SHP77 (cell line): Measurements from ENCODE around the gene TRAF2.
A peak's percentile ranks its signal among the peaks of the same experiment; 100 is the strongest.

Experiments
- DNase-seq, 2 experiments: peaks; one replicate each; lab custom pipeline; 2025; lab: John Stamatoyannopoulos, UW

Gene TRAF2

DNA sequence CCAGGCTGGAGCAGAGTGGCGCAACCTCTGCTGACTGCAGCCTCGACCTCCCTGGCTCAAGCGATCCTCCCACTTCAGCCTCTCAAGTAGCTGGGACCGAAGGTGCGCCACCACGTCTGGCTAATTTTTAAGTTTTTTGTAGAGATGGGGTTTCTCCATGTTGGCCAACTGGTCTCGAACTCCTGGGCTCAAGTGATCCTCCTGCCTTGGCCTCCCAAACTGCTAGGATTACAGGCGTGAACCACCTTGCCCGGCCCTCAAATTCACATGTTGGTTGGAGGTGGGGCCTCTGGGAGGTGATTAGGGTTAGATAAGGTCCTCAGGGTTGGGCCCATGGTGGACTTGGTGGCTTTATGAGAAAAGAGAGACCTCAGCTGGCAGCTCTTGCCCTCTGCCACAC is 75.8 kb downstream of the TRAF2 start:
- DNase-seq: no peak

DNA sequence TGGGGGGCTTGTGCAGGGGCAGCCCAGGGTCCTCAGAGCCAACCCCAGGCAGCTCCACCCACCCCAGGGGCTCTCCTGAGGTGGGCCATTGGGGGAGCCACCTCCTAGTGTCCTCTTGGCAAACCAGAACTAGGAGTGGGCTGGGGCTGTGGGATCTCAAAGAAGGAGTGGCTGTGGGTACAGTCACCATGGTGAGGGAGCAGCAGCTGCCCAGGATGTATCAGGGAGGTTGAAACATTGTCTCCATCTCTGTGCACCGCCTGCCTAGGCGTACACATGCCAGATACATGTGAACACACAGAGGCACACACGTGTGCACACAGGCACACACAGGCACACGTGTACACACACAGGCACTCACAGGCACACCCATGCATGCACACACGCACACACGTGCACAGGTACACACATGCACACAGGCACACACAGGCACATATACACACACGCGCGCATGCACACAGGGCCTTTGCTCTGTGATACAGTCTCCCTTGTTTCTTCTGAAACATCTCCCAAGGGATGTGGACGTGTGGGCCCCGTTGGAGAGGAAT is 76.5 kb downstream of the TRAF2 start:
- DNase-seq: no peak

DNA sequence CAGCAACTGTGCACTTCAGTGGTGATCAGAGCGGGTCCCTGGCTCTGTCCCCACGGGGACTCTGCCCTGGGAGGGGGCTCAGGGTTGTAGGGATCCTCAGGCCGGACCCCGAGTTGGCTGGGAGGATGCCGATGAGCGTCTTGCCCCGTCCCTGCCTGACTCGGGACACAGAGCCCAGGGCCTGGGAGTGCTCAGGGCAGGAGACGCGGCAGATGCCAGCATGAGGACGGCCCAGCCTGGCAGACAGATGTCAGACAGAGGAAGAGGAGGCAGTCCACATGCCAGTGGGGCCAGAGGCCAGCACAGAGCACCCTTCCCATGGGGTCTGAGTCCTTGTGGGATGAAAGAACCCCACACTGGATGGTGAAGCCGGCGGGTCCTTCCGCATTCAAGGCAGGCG is 77.0 kb downstream of the TRAF2 start:
- DNase-seq: no peak

DNA sequence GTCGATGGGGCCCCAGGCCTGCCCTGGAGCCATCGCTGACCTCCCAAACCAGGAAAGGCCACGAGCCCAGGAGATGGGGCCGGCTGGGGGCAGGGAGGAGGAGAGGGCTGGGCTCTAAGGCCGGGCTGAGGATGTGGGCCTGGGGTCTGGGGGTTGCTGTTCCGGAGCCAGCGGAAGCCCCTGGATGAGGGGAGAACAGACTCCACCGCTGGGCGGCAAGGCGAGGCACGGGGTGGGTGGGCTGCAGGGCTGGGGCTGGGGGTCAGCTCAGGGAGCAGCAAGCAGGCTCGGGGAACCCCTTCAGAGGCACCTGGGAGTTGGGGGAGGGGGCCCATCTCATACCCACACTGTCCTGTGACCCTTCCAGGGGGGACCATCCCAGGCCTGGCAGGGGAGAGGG is 77.4 kb downstream of the TRAF2 start:
- DNase-seq: no peak

DNA sequence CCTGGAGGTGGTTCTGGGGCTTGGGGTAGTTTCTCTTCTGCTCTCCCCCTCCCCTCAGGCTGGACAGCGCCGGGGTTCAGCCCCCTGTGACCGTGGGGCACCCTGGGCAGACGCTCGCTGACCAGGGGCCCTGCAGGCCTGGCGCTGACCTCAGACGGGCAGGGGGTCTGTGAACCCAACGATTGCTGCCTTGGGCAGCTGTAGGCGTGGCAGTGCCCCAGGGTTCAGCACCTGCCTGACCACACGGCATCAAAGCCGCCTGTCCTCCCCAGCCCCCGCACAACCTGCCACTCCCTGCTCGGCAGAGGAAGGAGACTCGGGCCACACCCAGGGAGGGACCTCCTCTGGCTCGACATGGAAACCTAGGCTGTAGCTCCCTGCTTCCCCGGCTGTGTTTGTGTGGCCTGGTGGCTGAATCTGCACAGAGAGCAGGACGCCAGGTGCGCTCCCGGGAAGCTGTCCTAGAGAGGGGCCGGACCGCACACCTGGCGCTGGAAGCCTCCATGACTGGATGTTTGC is 77.9 kb downstream of the TRAF2 start:
- peak in 1 of 2 experiments; percentile 59 for DNase-seq

DNA sequence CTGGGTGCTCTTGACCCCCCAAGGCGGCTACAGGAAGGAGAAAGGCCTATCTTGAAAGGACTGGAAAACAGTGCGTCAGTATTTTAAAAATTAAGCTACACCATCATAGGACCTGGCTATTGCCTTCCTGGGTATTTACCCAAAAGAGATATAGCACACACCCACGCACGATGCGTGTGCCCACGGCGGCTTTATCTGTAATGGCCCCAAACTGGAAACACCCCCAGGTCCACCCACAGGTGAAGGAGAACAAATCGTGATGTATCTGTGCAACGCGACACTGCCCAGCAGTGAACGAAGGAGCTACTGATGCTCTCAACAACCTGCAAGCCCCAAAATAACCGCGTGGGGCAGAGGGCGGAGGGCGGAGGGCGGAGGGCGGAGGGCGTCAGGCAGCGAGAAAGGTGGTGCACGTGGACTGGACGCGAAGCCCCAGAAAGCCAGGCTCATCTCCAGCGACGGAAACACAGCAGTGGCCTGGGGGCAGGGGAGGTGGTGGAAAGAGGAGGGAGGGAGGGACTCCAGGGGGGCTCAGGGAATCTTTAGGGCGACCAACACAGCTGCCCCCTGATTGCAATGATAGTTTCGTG is 78.6 kb downstream of the TRAF2 start:
- no peak for DNase-seq

DNA sequence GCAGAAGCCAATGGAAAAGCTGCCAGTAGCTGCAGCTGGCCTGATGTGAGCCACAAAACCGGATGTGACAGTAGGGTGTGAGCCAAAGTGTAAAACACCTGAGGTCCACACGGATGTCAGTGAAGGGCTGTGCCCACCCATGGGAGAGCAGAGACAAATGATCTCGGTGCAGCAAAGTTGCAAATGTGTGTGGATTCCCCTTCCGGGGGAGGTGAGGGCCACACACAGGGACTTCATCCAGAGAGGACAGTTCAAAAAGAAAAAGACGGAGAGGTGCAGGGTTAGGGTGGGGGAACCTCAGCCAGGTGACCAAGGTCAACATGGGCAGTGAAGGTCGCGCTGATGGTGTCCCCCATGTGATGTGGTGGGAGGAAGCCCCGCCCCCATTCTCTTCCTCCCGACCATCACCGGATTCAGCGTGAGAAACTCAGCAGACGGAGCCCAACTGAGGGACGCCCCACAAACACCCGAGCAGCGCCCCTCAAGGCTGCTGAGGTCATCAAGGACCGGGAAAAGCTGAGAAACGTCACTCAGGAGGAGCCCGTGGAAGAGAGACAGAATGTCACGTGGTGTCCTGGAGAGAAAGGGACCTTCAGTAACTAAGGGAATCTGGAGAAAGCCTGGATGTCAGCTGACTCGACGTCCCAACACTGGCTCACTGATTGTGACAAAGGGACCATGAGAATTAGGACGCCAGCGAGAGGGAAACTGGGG is 79.6 kb downstream of the TRAF2 start:
- no peak for DNase-seq

DNA sequence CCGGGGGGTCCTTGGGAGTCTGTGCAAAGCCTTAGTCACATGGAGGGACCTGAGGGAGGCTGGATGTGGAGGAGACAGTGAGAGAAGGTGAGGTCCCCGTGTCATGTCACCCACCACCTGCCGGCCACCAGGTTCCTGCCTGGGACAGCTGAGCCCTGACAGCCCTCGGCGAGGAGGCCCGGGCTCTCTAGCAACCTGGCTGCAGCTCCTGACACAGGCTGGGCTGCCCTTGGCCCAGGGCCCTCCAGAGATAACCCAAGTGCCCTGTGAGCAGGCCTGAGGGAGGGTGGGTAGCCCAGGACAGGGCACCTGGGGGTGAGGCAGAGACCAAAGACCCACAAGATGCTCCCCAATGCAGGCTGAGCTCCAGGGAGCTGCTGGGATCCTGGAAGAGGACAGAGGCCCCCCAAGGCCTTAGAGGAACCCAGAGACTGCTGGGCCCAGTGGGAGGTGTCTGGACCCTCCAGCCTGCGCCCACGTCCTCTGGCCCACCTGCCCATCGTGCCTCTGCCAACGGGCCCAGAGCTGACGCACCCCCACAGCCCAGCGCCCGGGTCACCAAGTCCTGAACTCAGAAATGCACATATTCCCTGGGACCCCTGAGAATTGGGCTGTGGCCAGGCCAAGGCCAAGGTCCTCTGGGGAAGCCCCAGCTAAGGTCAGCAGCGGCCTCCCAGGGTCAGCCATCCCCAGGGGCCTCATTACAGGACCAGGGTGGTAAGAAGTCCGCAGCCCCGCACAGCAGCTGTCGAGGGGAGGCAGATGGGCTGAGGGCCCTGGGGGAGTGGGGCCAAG is 82.2 kb downstream of the TRAF2 start:
- no peak for DNase-seq

DNA sequence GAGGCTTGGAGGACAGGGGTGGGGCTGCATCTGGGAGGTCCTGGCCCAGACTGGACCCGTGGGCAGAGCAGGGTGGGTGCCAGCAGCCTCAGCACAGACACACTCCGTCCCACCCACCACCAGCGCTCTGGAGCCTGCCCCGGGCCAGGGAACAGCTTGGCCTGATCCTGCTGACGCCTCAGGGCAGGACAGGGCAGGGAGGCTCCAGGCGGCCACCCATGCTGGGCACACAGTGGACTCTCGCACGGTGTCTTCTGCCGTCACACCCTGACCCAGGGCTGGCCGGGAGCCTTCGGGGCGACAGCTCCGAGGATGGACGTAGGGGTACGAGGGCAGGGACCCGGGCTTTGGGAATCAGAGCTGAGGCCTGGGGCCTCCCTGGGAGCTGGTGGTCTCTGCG is 82.8 kb downstream of the TRAF2 start:
- DNase-seq: no peak

DNA sequence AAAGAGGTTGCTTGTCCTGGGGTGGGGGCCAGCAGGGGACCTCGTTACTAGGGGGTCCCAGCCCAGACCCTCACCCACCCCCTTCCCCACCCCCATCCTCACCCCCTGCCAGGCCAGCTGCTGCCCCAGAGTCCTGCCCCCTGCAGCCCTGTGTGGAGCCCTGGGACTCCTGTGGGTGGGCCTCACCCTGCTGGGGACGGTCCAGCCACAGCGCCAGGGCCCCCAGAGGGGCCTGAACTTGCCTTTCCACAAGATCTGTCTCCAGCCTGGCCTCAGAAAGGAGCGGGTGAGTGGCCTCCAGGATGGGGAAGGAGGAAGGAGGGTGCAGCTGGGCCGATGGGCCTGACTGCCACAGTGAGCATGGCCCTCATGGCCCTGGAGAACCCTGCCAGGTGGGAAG is 83.5 kb downstream of the TRAF2 start:
- DNase-seq: no peak

DNA sequence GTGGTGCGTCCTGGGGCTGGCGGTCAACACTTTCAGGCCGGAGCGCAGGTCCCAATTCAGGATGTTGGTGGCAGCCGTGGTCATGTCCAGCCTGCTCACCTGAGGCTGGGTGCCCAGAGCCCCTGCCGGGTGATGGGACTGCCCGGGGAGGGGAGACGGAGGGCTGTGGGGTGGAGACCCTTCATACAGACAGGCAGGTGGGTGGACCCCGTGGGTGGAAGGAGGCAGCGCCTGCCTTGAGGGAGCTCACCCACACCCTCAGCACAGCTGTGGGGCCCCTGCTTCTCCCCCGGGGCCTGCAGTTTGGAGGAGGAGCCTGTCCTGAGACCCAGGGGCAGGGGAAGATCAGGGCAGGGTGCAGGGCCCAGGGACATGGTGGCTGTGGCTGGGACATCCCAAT is 84.0 kb downstream of the TRAF2 start:
- DNase-seq: no peak

DNA sequence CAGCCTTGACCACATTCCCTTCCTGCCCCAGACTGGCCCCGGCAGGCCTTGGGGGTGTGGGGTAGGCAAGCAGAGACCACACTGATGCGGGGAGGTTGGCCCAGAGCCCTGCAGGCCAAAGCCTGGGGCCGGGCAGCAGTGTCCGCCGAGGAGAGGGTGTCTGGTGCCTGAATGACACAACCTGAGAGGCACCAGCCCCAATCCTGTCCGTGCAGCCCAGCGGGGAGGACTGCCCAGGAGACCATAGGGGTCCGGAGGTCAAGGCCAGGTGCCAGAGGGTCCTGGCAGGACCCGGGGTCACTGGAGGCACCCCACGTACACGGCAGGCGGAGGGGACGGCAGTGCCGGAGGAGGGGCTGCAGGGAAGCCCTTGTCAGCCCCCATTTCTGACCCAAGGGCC is 85.4 kb downstream of the TRAF2 start:
- no peak for DNase-seq

DNA sequence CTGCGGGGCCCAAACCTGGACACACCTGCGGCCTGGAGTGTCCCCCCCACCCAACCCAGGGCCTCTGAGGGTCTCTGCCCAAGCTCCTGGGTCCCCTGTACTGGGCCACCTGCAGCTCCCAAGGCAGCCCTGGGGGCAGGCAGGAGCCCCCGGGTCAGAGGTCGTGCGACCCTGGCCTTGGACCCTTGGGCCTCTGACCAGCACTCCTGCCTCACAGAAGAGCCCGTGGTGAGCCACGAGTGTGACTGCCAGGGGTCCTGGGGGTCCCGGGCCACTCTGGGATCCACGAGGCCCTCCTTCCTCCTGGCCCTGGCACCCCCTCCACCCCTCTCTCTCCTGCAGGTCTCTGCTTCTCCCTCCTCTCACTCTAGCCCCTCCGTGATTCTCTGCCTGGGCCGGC is 86.0 kb downstream of the TRAF2 start:
- no peak for DNase-seq

DNA sequence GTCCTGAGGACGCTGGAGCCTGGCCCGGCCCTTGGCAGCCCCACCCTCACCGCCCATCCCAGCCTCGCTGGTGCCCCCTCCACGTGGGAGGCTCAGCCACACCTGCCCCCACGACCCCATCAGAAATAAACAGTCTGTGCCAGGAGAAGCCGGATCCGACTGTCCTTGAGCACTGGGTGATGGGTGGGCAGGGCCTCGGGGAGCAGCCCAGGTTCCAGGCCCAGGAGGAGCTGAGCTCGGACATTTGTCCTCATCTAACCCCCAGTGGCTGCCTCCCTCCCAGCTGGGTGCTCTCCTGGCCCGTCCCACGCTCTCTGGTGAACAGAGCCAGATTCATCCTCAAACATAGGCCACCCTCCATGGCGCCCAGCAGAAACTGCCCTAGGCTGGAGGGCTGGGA is 86.4 kb downstream of the TRAF2 start:
- no peak for DNase-seq

DNA sequence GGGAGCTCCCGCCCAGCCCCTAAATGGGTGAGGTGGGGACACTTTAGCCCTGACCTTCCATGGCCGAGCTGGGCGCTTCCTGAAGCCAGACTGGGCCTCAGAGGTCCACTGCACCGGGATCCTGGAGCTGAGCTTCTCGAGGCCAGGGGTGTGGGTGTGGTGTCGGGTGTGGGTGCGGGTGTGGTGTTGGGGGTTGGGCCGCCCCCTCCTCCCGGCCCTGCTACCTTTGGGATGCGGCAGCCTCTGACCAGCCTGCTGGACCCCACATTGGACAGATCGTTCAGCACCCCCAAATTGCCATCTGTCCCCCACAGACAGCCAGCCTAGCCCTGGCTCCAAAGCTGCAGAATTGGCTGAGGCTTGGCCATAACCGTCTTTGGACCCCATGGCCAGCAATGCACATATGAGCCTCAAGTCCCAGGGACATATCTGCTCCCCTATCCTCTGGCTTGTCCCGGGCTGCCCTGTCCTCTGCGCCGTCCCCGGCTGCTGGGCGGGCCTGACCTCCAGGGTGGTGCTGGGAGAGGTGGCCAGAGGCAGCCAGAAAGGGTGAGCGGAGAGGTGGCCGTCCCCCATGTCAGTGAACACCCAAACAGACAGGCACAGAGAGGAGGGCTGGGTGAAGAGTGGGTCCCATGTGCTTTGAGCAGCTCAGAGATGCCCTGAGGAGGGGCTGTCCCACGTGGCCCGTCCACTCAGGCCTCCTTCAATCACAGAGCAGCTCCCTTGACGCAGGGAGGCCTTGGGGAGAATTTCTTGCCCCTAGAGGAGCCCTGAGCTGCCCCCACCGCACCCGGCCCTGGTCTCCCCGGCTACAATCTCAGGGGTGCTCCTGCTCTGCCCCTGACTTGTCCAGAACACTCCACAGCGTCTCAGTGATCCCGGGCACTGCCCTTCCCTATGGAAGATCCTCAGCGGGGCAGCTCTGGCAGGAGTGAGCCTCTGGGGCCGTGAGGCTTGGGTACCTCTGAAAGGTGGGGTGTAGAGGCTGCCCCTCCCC is 87.6 kb downstream of the TRAF2 start:
- DNase-seq: no peak

DNA sequence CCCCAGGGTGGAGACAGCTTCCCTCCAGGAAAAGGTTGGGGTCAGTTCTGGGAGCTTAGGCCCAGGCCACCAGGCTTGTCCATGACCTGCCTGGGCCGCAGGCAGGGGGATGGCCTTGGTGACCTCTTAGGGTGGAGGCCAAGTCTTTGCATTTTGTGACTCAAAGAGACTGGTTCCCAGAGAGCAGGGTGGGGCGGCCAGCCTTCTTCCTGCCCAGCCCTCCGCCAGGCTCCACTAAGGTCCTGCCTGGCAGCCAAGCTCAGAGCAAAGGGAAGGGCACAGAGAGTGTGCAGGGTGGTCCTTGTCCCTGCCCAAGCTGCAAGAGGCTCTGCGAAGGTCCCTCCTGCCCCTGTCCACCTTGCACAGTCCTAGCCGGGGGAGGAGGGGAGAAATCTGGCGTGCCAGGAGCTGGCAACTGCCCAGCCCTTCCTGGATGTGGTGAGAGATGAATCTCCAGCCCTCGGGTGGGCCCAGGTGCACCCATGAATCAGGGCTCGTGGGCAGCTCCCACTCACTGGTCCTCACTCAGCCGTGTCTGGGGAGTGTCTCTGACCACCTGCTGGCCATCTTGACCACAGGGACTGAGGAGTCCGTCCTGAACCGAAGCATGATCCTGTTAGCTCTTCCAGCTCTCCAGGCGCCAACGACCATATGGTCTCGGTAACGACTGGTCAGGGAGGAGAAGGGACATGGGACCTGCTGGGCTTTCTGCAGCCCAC is 88.7 kb downstream of the TRAF2 start:
- DNase-seq: no peak

DNA sequence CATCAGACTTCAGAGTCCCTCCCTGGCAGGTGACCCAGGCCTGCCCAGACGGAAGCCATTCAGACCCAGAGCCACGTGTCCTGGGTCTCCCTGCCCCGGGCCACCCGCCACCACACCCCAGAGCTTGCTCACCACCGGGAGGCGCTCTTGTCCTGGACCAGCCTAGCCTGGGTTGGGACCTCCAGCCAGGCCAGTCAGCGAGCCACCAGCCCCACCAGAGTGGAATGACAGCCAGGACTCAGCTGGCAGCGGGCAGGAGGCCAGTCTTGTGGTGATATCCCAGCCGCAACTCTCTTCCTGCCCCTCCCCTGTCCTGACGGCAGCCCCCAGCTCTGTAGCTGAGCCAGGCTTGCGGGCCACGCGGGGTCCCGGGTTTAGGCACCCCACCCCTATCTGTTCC is 89.3 kb downstream of the TRAF2 start:
- no peak for DNase-seq
